Esophagus muscularis mucosa (tissue), 4 donors: ENCODE measurements around the gene KCNQ5. TPM values are rescaled to one million over a fixed set of nuclear protein-coding genes. Genes with fewer than 3 reads are reported as not detected.

Experiments used
- DNase-seq: peaks from one replicate; pipeline ENCODE4 v3.0.0-alpha.2; 2017; ENCODE audit errors: extremely low spot score
- H3K27ac ChIP-seq, 4 donors: fragments of 200-600 bp; sonication (generic); replicated peaks in 1 of 4; 1 replicate in 3 of 4; 2 replicates in 1 of 4; pipeline ENCODE4 v1.5.1; 2016 to 2019; ENCODE audit warnings: mild to moderate bottlenecking in 1 of 4
- H3K27me3 ChIP-seq, 4 donors: fragments of 200-600 bp; sonication (generic); one replicate each; pipeline versions ENCODE4 v1.5.1 to v1.6.0; 2016 to 2019
- H3K36me3 ChIP-seq, 4 donors: fragments of 200-600 bp; sonication (generic); one replicate each; pipeline ENCODE4 v1.5.1; 2016 to 2019
- H3K4me1 ChIP-seq, 4 donors: fragments of 200-600 bp; sonication (generic); one replicate each; pipeline ENCODE4 v1.5.1; 2016 to 2019
- H3K4me3 ChIP-seq, 4 donors: fragments of 200-600 bp; sonication (generic); 1 replicate in 2 of 4; 2 replicates in 2 of 4; pipeline ENCODE4 v1.5.1; 2016 to 2019; ENCODE audit warnings: mild to moderate bottlenecking in 4 of 4, moderate library complexity in 1 of 4
- H3K9me3 ChIP-seq, 4 donors: fragments of 200-600 bp; sonication (generic); 1 replicate in 3 of 4; 2 replicates in 1 of 4; pipeline ENCODE4 v1.5.1; 2016 to 2019
- EP300 ChIP-seq: sonication (generic); formaldehyde crosslinking; IDR thresholded peaks from one replicate; pipeline ENCODE4 v1.6.1; 2017; ENCODE audit warnings: antibody characterized with exemption
- POLR2A ChIP-seq: fragments of 450-650 bp; IDR thresholded peaks from one replicate; pipeline ENCODE4 v1.6.1; 2017; ENCODE audit warnings: antibody characterized with exemption, moderate library complexity, mild to moderate bottlenecking, low read depth
- POLR2AphosphoS5 ChIP-seq, 2 donors: sonication (generic); formaldehyde crosslinking; IDR thresholded peaks; one replicate each; pipeline ENCODE4 v1.6.1; 2017; ENCODE audit warnings: antibody characterized with exemption in 2 of 2
- WGBS: methylation state at CpG from one replicate; pipeline ENCODE4 v1.1.5; 2018; 5-methylcytosine and 5-hydroxymethylcytosine counted together
- intact Hi-C: fragments of 100-400 bp; cut with DNase I; formaldehyde crosslinking; loops from one replicate; pipeline ENCODE4 v1.15.1; 2023
- total RNA-seq, 4 donors: library from RNA; depleted of rRNA; stranded (reverse); fragments of >200 nt; gene quantifications; one replicate each; pipeline versions ENCODE4 v1.1.0 to v1.2.1, GENCODE V29; 2016
- TF ChIP-seq, protein P1 (sequence below), 3 experiments: fragments of 200-600 bp in 2 of 3; fragments of 450-650 bp in 1 of 3; sonication (generic) in 2 of 3; IDR thresholded peaks; one replicate each; pipeline ENCODE4 v1.5.1; 2017 to 2019; ENCODE audit warnings: antibody characterized with exemption in 3 of 3, mild to moderate bottlenecking in 2 of 3, moderate library complexity in 1 of 3

Gene KCNQ5
- total RNA-seq, 4 donors from 2014 or later, result 1.2 to 2.2 (median 1.8) TPM

DNA sequence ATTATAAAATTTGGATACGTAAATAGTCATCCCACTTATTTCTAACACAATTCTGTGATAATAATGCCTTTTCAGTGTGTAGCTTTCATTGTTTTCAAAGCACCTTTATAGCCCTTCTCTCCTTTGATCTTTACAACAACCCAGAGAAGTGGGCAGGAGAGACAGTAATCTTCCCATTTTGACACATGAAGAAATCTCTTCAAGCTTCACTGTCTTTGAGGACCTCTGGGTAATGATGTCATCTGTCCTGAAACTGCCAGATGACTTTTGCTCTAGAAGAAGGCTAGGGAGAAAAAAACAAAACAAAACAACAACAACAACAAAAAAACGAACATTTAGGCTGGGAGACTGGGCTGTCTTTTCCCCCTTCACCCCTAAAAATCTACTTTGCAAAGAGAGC lies 203.0 kb downstream of the KCNQ5 start:
- Histone ChIP-seq H3K4me1 (no peaks in the 10 kb centered on the region), H3K36me3 (no peaks in the 10 kb centered on the region), H3K27me3 (no peaks in the 10 kb centered on the region), H3K27ac (no peak overlapping the region), H3K4me3 (no peak overlapping the region), H3K9me3 (no peaks in the 10 kb centered on the region)
- intact Hi-C loops, result no loop called here
- TF ChIP-seq EP300 (no peak), POLR2A (no peak), POLR2AphosphoS5 (IDR thresholded peaks at IDR 0.05) (no peak)
- TF ChIP-seq, protein P1, sequence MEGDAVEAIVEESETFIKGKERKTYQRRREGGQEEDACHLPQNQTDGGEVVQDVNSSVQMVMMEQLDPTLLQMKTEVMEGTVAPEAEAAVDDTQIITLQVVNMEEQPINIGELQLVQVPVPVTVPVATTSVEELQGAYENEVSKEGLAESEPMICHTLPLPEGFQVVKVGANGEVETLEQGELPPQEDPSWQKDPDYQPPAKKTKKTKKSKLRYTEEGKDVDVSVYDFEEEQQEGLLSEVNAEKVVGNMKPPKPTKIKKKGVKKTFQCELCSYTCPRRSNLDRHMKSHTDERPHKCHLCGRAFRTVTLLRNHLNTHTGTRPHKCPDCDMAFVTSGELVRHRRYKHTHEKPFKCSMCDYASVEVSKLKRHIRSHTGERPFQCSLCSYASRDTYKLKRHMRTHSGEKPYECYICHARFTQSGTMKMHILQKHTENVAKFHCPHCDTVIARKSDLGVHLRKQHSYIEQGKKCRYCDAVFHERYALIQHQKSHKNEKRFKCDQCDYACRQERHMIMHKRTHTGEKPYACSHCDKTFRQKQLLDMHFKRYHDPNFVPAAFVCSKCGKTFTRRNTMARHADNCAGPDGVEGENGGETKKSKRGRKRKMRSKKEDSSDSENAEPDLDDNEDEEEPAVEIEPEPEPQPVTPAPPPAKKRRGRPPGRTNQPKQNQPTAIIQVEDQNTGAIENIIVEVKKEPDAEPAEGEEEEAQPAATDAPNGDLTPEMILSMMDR (IDR thresholded peaks at IDR 0.05), result no peak
- 69% methylated on average over 2 of the region's 2 CpGs for WGBS
- no peak for DNase-seq

DNA sequence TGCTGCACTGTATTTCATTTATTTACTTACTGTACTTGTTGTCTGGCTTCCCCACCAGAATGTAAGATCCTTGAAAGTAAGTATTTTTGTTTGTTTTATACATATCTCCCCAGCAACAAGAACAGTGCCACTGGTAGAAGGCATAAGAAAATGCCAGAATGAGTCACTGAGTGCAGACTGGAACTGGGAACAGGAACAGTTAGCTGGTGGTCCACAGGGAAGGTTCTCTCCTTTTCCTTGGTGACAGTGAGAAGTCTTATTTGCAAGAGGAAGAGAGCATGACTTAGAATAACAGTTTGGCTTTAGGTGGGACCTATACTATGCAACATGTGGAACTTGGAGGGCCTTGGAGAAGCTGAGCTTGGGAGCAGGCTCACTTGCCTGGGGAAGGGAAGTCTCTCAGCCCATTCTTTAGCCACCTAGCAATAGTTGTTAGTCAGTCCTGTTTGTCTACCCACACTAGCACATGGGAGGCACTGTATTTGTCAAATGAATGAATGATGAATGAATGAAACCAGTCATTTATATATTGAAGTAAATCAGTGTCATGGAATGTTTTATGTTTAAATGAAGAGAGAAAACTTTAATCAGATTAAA lies 203.5 kb downstream of the KCNQ5 start:
- Histone ChIP-seq H3K4me1 (no peaks in the 10 kb centered on the region), H3K4me3 (no peak overlapping the region), H3K9me3 (no peaks in the 10 kb centered on the region), H3K27me3 (no peaks in the 10 kb centered on the region), H3K27ac (no peak overlapping the region), H3K36me3 (no peaks in the 10 kb centered on the region)
- TF ChIP-seq, protein P1 (IDR thresholded peaks at IDR 0.05), result no peak
- TF ChIP-seq POLR2A (no peak), EP300 (no peak), POLR2AphosphoS5 (IDR thresholded peaks at IDR 0.05) (no peak)
- intact Hi-C loops, result no loop called here
- DNase-seq, result no peak

DNA sequence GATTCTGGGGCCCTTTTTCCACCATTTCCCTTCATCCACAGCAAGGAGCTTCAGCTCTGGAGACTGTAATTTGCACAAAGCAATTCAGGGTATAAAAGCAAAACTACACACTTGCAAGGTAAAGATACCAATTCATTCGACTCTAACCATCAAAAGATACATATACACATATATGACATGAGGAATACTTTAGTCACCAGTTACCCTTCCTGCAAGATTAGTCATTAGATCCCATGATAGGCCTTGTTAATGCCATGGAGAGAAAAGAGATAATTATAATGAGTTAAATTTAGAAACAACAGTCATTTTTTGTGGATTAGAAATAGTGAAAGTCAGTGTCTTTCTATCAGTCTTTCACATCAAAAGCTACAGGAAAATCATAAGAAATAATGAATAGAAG lies 204.2 kb downstream of the KCNQ5 start:
- DNase-seq, result no peak
- Histone ChIP-seq H3K36me3 (no peaks in the 10 kb centered on the region), H3K27ac (no peak overlapping the region), H3K27me3 (no peaks in the 10 kb centered on the region), H3K9me3 (no peaks in the 10 kb centered on the region), H3K4me3 (no peak overlapping the region), H3K4me1 (no peaks in the 10 kb centered on the region)
- no peak for TF ChIP-seq POLR2A
- no peak for TF ChIP-seq EP300
- no peak for TF ChIP-seq POLR2AphosphoS5 (IDR thresholded peaks at IDR 0.05)
- TF ChIP-seq, protein P1 (IDR thresholded peaks at IDR 0.05), result no peak
- intact Hi-C loops, result no loop called here
- 85% methylated on average over 1 of the region's 1 CpG for WGBS

DNA sequence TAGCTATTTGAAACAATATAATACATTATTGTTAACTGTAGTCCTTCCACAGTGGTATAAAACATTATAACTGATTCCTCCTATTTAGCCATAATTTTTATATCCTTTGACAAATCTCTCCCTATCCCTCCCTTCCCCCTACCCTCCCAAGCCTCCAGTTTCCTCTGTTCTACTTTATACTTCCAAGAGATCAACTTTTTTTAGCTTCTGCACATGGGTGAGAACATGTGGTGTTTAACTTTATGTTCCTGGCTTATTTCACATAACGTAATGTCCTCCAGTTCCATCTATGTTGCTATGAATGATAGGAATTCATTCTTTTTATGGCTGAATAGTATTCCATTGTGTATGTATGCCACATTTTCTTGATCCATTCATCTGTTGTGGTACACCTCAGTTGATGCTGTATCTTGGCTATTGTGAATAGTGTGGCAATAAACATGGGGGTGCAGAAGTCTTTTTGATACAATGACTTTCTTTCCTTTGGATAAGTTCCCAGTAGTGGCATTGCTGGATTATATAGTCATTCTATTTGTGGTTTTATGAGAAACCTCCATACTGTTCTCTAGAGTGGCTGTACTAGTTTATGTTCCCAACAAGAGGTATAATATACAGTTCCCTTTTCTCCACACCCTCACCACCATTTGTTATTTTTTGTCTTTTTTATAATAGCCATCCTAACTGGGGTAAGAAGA lies 205.0 kb downstream of the KCNQ5 start:
- Histone ChIP-seq H3K4me3 (no peak overlapping the region), H3K27me3 (no peaks in the 10 kb centered on the region), H3K9me3 (no peaks in the 10 kb centered on the region), H3K4me1 (no peaks in the 10 kb centered on the region), H3K27ac (no peak overlapping the region), H3K36me3 (no peaks in the 10 kb centered on the region)
- no peak for TF ChIP-seq EP300
- TF ChIP-seq POLR2AphosphoS5 (IDR thresholded peaks at IDR 0.05), result no peak
- TF ChIP-seq, protein P1 (IDR thresholded peaks at IDR 0.05), result no peak
- TF ChIP-seq POLR2A, result no peak
- intact Hi-C loops, result no loop called here
- 85% methylated on average over 1 of the region's 1 CpG for WGBS
- no peak for DNase-seq
